Activated T-cell treated with anti-CD3 and anti-CD28 coated beads for 48 hours (primary cell): Measurements from ENCODE around the gene KCNJ9.
"Not testable (repeated sequence)": the region's sequence is repeated elsewhere in the genome, so short reads cannot be mapped to it uniquely, and the experiment has no call there.

ENCODE experiments used
- DNase-seq: peaks from one replicate; pipeline ENCODE4 v3.0.0-alpha.2; 2020; ENCODE audit warnings: low read depth

The KCNJ9 gene

DNA sequence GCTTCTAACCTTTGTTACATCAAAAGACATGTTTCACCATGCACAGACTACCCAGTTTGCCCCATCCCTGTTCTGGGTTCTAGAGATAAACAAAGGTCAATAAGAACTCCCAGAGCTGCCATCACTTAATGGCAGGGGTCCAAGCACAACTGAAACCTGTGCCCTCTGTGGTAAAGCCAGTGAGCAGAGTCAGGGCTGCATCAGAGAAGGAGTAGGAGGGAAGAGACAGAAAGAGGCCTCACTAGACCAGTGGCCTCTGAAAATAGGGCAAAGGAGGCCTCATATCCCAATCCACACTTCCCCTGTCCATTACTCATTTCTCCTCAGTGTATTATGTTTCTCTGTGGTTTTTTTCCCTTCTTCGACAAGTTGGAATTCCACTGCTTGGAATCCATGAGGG lies 44.4 kb downstream of the KCNJ9 start:
- DNase-seq: no peak

DNA sequence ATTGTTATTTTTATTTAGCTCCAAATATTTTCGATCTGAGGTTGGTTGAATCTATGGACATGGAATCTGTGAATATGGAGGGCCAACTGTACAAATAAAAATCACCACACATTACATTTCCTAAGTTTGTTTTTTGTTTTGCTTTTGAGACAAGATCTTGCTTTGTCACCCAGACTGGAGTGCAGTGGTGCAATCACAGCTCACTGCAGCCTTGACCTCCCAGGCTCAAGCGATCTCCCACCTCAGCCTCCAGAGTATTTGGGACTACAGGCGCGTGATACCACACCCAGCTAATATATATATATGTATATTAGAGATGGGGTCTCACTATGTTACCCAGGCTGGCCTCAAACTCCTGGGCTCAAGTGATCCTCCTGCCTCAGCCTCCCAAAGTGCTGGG lies 45.0 kb downstream of the KCNJ9 start:
- DNase-seq: not testable (repeated sequence)

DNA sequence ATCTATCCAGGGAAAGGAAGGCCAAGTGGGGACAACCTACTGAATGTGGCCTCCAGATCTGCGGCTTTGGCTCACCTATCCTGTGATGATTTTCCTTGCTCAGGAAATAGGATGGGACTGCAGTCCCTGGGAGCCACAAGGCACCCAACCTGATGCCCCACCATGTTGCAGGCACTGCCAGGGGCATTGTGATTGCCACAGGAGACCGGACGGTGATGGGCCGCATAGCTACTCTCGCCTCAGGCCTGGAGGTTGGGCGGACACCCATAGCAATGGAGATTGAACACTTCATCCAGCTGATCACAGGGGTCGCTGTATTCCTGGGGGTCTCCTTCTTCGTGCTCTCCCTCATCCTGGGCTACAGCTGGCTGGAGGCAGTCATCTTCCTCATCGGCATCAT lies 46.0 kb downstream of the KCNJ9 start:
- no peak for DNase-seq

DNA sequence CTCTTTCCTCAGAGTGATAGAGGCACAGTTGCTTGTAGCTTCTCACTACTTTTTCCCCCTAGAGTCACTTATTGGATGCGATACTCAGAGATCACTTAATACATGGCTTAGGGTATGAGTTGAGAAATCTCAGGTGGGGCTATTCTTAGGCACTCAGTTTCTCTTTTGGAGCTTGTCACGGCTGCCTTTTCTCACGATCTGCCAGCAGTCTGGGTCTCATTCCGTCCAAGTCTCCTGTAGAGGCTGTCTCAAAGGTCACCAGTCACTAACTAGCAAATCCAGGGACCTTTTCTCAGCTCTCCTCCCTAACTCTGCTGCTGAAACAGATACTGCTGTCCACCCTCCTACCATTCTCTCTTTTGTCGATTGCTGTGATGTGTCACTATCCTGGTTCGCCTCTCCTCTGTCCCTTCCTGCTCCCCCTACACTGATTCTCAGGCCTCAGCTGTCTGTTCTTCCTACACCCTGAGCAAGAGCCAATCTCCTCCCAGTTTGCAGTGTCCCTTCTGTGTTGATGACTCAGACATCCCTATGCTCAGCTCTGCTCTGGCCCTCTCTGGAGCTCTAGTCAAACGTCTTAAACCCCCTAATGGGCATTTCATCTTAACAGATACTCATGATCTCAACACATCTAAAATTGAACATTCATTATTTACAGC lies 46.7 kb downstream of the KCNJ9 start:
- no peak for DNase-seq

DNA sequence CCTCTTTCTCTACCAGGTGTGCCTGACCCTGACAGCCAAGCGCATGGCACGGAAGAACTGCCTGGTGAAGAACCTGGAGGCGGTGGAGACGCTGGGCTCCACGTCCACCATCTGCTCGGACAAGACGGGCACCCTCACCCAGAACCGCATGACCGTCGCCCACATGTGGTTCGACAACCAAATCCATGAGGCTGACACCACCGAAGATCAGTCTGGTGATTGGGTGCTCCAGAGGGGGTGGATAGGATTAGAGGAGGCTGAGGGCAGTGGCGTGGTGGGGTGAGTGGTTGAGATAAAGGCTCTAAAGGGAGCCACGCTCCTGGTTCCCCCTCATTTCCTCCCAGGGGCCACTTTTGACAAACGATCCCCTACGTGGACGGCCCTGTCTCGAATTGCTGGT lies 47.3 kb downstream of the KCNJ9 start:
- no peak for DNase-seq

DNA sequence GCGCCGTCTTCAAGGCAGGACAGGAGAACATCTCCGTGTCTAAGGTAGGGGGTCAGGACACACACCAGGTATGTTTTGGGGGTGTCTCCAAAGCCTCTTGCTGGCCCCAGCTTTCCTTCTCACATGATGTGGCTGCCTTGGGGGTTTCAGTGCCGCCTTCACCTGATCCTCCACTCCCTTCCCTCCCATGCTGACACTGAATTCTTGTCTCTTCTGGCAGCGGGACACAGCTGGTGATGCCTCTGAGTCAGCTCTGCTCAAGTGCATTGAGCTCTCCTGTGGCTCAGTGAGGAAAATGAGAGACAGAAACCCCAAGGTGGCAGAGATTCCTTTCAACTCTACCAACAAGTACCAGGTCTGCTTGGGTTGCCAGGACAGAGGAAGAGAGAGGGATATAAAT lies 47.7 kb downstream of the KCNJ9 start:
- DNase-seq: no peak

DNA sequence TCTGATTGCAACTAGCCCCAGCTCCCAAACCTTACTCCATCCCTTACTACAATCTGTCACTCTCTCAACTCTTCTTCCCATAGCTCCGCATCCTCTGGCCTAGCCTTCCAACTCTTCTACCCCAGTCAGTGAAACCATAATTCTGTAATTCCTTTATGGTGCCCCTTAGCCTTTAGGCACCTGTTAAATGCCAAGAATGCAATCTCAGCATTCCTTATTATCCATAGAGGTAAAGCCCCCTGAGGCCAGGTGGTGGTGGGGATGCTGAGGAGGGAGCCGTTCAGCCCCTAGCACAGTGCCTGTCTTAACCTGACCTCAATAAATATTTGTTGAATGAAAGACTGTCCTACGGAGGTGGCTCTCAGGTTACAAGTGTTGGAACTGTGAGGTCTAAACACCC lies 48.2 kb downstream of the KCNJ9 start:
- DNase-seq: no peak

DNA sequence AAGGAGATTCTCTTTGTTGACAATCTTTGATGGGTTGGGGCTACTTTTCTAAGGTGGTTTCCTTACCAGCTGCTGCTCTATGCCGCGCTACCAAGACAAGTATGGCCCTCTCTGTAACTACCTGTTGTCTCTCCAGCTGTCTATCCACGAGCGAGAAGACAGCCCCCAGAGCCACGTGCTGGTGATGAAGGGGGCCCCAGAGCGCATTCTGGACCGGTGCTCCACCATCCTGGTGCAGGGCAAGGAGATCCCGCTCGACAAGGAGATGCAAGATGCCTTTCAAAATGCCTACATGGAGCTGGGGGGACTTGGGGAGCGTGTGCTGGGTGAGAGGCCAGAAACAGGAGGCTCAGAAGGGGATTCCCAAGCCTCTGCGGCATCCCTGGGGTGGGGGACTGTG lies 48.6 kb downstream of the KCNJ9 start:
- no peak for DNase-seq

DNA sequence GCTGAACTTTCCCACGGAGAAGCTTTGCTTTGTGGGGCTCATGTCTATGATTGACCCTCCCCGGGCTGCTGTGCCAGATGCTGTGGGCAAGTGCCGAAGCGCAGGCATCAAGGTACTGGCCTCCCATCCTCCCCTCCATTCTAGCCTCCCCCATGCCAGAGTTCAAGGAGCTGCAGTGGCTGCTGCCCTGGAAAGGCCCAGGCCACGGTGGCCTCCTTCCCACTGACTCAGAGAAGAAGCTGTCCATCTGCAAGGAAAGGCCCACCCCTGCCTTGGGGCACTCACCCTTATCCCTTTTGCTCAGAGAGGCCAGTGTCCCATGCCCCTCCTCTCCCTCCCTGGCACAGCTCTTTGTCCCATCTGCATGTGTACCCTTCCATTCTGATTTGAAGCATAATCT lies 49.1 kb downstream of the KCNJ9 start:
- DNase-seq: no peak

DNA sequence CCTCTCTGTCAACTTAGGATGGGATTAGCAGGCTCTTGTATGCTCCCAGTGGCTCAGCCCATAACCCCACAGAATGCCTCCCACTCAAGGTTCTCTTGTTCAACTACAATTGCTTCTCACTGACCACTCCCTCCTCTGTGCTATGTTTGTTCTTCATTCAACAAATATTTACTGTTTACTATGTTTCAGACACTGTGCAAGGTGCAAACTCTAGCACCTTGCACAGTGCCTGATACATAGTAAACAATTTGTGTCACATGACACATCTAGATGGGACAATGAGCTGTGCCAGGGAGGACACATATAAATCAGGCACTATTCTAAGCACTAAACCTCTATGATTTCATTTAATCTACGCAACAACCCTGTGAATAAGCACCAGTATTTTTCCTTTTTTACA lies 49.6 kb downstream of the KCNJ9 start:
- no peak for DNase-seq

DNA sequence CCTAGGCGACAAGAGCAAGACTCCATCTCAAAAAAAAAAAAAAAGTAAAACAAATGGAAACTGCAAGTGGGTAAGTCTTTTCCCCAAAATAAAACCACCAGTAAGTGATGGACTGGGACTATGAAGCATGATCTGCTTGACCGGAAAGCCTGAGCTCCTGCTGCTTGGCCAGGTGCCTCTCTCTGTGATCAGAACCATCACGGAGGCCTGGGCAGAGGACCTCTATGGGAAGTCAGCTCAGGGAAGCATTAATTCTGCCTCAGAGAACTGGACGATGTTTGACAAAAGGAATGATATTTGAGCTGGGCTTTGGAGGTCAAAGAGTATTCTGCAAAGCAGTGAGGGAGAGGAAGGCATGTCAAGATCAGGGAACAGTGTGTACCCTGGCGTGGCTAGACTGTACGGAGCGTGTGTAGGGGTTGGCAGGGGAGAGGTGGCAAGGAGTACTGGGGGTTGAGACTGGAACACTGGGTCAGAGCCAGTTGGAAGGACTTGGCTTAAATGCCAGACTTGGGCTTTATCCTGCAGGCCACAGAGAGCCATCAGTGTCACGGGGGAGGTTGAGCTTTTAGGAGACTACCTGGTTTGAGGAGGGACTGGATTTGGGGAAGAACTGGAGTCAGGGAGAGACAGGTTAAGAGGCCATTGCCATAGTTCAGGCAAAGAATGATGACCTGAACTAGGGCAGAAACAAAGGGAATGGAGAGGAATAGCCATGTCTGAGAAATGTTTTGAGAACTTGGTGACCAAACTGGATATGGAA lies 50.6 kb downstream of the KCNJ9 start:
- DNase-seq: no peak

DNA sequence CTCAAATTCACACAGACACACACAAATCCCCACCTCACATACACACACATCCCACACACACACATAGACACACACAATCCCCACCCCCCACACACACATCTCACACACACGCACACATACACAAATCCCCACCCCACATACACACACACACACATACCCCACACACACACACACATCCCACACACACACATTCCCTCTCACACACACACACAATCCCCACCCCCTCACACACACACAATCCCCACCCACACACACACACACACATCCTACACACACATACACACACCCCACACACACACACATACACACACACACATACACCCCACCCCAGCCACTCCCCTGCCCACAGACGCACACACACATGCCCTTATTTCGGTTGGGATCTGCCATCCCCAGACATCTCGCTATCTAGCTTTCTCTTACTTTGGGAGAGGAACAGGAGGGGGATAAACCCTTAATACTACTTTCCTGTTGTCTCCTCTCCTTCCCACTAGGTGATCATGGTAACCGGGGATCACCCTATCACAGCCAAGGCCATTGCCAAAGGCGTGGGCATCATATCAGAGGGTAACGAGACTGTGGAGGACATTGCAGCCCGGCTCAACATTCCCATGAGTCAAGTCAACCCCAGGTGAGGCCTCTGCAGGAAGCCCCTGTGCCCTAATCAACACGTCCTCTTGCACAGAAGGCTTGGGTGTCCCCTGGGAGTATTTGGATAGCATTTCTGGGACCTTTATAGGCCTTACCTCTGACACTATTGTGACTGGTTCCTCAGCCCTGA lies 52.8 kb downstream of the KCNJ9 start:
- no peak for DNase-seq

DNA sequence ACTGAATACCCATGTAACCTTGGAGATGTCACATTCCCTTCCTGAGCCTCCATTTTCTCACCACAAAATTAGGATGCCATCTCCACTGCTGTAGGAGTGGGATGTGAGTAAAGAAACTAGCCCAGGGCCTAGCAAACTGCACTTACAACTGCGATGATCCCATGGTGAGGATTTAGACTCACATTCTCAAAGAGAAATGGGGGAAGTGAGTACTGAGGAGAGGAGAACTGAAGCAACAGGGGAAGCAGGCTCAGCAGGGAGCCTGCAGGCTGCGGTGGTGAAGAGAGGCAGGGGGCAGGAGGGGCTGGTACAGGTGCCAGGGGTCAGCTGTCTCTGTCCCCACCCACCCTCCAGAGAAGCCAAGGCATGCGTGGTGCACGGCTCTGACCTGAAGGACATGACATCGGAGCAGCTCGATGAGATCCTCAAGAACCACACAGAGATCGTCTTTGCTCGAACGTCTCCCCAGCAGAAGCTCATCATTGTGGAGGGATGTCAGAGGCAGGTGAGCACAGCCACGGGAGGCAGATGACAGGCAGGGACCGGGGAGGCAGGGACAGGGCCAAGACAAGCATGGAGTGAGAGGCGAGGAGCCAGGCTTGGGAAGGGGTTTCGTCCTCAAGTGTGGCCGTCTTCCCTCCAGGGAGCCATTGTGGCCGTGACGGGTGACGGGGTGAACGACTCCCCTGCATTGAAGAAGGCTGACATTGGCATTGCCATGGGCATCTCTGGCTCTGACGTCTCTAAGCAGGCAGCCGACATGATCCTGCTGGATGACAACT lies 53.6 kb downstream of the KCNJ9 start:
- no peak for DNase-seq

DNA sequence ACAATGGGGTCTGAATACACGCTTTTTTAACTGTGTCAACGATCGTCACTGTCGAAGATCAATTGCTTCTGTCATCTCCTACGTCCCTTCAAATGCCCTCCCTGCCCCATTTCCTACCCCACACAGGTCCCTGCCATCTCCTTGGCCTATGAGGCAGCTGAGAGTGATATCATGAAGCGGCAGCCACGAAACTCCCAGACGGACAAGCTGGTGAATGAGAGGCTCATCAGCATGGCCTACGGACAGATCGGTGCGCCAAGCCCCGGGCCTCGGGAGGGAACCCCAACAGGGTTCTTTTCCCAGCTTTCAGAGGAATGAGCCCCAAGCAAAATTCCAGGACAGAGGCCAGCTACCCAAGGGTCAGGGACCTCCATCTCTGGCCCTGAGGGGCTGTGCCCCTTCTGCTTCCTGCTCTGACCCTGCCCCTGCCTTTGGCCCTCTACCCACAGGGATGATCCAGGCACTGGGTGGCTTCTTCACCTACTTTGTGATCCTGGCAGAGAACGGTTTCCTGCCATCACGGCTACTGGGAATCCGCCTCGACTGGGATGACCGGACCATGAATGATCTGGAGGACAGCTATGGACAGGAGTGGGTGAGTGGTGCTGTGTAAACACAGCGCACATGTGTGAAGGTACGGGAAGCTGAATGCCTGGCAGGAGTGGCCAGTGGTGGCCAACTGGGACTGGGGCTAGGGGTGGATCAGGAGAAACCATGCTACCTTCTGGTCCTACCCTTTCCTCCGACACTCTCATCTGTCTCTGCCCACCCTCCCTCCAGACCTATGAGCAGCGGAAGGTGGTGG lies 55.0 kb downstream of the KCNJ9 start:
- DNase-seq: no peak

DNA sequence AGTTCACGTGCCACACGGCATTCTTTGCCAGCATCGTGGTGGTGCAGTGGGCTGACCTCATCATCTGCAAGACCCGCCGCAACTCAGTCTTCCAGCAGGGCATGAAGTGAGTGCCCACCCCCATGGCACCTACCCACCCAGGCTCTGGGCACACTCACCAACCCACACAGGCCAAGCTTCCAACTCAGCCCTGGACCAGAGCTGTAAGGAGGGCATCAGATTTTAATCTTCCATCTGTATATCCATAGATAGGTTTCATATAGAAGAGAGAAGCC lies 55.5 kb downstream of the KCNJ9 start:
- DNase-seq: no peak

DNA sequence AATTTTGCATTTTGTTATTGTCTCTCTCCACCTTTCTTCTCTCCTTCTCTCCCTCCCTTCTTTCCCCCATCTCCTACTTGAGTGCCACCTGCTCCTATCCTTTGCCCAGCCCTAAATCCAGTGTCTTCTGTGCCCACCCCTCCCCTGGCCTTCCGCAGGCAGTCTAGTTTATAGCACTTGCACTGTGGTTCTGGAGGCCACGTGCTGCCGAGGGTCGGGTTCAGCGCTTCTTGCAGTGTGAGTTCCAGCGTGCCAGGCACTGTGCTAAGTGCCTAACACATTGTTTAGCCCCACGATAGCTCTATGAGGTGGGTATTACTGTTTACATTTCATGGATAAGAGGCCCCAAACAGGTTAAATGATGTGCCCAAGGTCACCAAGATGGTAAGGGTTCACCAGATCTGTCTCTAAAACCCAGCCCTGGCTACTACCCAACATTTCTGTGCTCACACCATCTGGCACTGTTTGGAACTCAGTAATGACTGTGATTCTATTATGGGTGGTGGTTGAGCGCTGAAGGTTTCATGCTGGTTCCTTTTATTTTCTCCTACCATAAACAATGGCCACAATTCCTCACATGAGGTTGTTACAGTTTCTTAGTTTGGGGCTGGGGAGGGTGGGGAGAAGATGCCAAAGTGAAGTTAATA lies 56.0 kb downstream of the KCNJ9 start:
- no peak for DNase-seq

DNA sequence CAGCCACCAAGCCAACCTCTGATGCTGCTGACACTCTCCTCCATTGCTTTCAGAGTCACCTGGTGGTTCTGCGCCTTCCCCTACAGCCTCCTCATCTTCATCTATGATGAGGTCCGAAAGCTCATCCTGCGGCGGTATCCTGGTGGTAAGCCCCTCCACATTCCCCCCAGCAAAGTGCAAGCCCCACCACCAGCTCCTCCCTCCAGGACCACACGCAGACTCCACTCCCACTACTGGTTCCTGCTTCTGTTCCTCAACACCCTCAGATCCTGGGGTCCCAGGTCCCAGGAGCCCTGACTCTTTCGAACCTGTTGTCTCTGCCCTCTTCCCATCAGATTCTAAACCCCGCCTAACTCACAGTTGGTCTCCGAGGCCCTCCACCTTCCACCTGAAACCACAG lies 58.5 kb downstream of the KCNJ9 start:
- no peak for DNase-seq
